H1 (cell line): ENCODE data around the gene ZNF471. TPM values are rescaled to one million over a fixed set of nuclear protein-coding genes. Genes with fewer than 3 reads are reported as not detected.

Experiments used
- CBX5 ChIP-seq: fragments of 300-800, 300-1000 bp; sonication (generic); IDR thresholded peaks from 2 replicates; pipeline ENCODE4 v1.7.1; 2016; ENCODE audit warnings: antibody characterized with exemption, low read length, low read depth
- EP300 ChIP-seq, 2 experiments: IDR thresholded peaks; 1 replicate in 1 of 2; 2 replicates in 1 of 2; pipeline ENCODE4 v1.6.1; 2011 to 2012; ENCODE audit warnings: low read depth in 2 of 2, low read length in 2 of 2, mild to moderate bottlenecking in 2 of 2, borderline replicate concordance in 1 of 2, inconsistent platforms in 1 of 2, moderate library complexity in 1 of 2
- HDAC2 ChIP-seq, 2 experiments: fragments of 300-600 bp in 1 of 2; sonication (generic) in 1 of 2; IDR thresholded peaks; 2 replicates each; pipeline ENCODE4 v1.6.1; 2011 to 2012; ENCODE audit warnings: low read depth in 2 of 2, low read length in 2 of 2, mild to moderate bottlenecking in 2 of 2, moderate library complexity in 2 of 2, borderline replicate concordance in 1 of 2, inconsistent platforms in 1 of 2
- KDM1A ChIP-seq: fragments of 200-600, 300-600 bp; sonication (generic); IDR thresholded peaks from 2 replicates; pipeline ENCODE4 v1.7.1; 2016; ENCODE audit warnings: mild to moderate bottlenecking, low read length, borderline replicate concordance
- RAD21 ChIP-seq, 2 experiments: IDR thresholded peaks in 1 of 2; conservative IDR thresholded peaks in 1 of 2; 2 replicates each; pipeline ENCODE4 v1.6.1; 2011; ENCODE audit warnings: low read depth in 2 of 2, low read length in 2 of 2, improper control_type of control experiment in 1 of 2, inconsistent platforms in 1 of 2, mild to moderate bottlenecking in 1 of 2, moderate library complexity in 1 of 2
- RBBP5 ChIP-seq: IDR thresholded peaks from 2 replicates; pipeline ENCODE4 v1.7.1; 2012; ENCODE audit warnings: low read depth, mild to moderate bottlenecking, inconsistent platforms, low read length, moderate library complexity, borderline replicate concordance
- RNF2 ChIP-seq: fragments of 200-900, 300-1000 bp; sonication (generic); IDR thresholded peaks from 2 replicates; pipeline ENCODE4 v1.7.1; 2016; ENCODE audit warnings: borderline replicate concordance, low read depth, mild to moderate bottlenecking, antibody characterized with exemption, low read length; ENCODE audit not compliant: poor library complexity, severe bottlenecking; ENCODE audit errors: missing control alignments
- polyA plus RNA-seq, 7 experiments: library from polyadenylated mRNA; depleted of rRNA in 3 of 7; stranded (reverse) in 5 of 7; unstranded in 2 of 7; fragments of >200 nt in 5 of 7; fragments of 200-250 nt in 2 of 7; gene quantifications; 1 replicate in 5 of 7; 2 replicates in 1 of 7; 4 replicates in 1 of 7; pipeline versions ENCODE4 v1.2.1 to v1.2.3, GENCODE V29; 2011 to 2013; ENCODE audit warnings: missing spikeins in 2 of 7, mixed read lengths in 2 of 7
- total RNA-seq: library from RNA; stranded (reverse); fragmentation: NEBNext Ultra II Directional; extraction: Animal tissue kit (Norgen Biotek cat#: 25700); gene quantifications from 2 replicates; pipeline ENCODE4 v1.2.1, GENCODE V29; 2021

ZNF471 gene
- total and polyA plus RNA-seq, 2 of the 8 experiments (the other 6 are each of a cell fraction or from before 2014, with no cell fraction given) = 0.73 to 0.74 TPM

DNA sequence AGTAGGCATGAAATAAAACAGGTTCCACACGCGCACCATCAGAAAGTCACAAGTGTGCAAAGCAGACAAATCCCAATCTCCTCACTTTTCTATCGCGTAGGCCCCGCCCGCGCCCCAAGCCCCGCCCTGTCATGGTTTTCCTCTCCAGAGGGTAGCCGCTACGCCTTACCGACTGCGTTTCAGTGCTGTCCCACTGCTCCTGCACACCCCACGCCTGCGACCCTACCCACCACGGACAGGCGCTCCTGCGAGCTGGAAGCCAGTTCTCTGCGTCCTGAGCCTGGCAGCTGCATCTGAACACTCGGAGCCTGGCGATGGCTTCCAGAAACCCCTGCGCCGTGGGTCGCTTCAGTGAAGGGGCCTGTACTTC, 59.2 kb downstream of the ZNF471 start (continued):
- 0 out of 2 replicates have a peak, but pooled peaks have one; percentile 12 for TF ChIP-seq RBBP5
- TF ChIP-seq RAD21 (IDR thresholded peaks at IDR 0.05 in 1 of 2, conservative IDR thresholded peaks at IDR 0.05 in 1 of 2; ENCODE audit: low read depth in 2 of 2, low read length in 2 of 2) = no peak
- no peak for TF ChIP-seq EP300 (IDR thresholded peaks at IDR 0.05; ENCODE audit: borderline replicate concordance in 1 of 2, low read depth in 2 of 2, low read length in 2 of 2)
- 0 out of 4 replicates have a peak, but pooled peaks of 1 of the 2 experiments have one; percentile 27 for TF ChIP-seq HDAC2 (IDR thresholded peaks at IDR 0.05; ENCODE audit: borderline replicate concordance in 1 of 2, low read depth in 2 of 2, low read length in 2 of 2)
- TF ChIP-seq RNF2 = no peak
- TF ChIP-seq KDM1A = no peak
- TF ChIP-seq CBX5 = no peak
